HG03103 (cell line): ENCODE results near the gene NKX6-2.
"Not testable (repeated sequence)": the region's sequence is repeated elsewhere in the genome, so short reads cannot be mapped to it uniquely, and the experiment has no call there.

ENCODE experiments used
- ATAC-seq: cut with Tn5 transposase; IDR thresholded peaks from one replicate; pipeline ENCODE4 v1.9.1; 2021; ENCODE audit warnings: low read depth; ENCODE audit not compliant: unreplicated experiment

Gene NKX6-2

GRCh38 chr10:132783940-132784865 lies 1.7 kb downstream of the NKX6-2 start:
- no peak for ATAC-seq

- no peak for ATAC-seq
Measured at GRCh38 chr10:132783165-132783939, 2.6 kb downstream of the NKX6-2 start.

- no peak for ATAC-seq
Measured at GRCh38 chr10:132781556-132781955, 4.4 kb downstream of the NKX6-2 start.

GRCh38 chr10:132780356-132780755 lies 5.6 kb downstream of the NKX6-2 start:
- no peak for ATAC-seq

- ATAC-seq: no peak
Measured at GRCh38 chr10:132779549-132780294, 6.2 kb downstream of the NKX6-2 start.

- no peak for ATAC-seq
Measured at GRCh38 chr10:132777441-132777840, 8.5 kb downstream of the NKX6-2 start.

GRCh38 chr10:132776821-132777220 lies 9.1 kb downstream of the NKX6-2 start:
- no peak for ATAC-seq

- no peak for ATAC-seq
Measured at GRCh38 chr10:132776186-132776585, 9.8 kb downstream of the NKX6-2 start.

- ATAC-seq: no peak
Measured at GRCh38 chr10:132774902-132775863, 10.8 kb downstream of the NKX6-2 start.

- ATAC-seq: no peak
Measured at GRCh38 chr10:132774181-132774901, 11.6 kb downstream of the NKX6-2 start.

GRCh38 chr10:132772816-132773215 lies 13.1 kb downstream of the NKX6-2 start:
- not testable (repeated sequence) for ATAC-seq

GRCh38 chr10:132770061-132771021 lies 15.6 kb downstream of the NKX6-2 start:
- no peak for ATAC-seq

- no peak for ATAC-seq
Measured at GRCh38 chr10:132768346-132769248, 17.4 kb downstream of the NKX6-2 start.

- ATAC-seq: no peak
Measured at GRCh38 chr10:132766291-132766690, 19.7 kb downstream of the NKX6-2 start.

- no peak for ATAC-seq
Measured at GRCh38 chr10:132765435-132765834, 20.5 kb downstream of the NKX6-2 start.

- ATAC-seq: no peak
Measured at GRCh38 chr10:132764108-132764507, 21.8 kb downstream of the NKX6-2 start.

GRCh38 chr10:132763545-132763944 lies 22.4 kb downstream of the NKX6-2 start:
- no peak for ATAC-seq
